ENCODE results near the gene ZCRB1. TPM values are rescaled to one million over a fixed set of nuclear protein-coding genes. Genes with fewer than 3 reads are reported as not detected.

Gene ZCRB1
- total RNA-seq (2014; rRNA removed; shearing (Covaris generic)) (18.1 and 24.7 TPM in 2 replicates), polyA plus RNA-seq (2016; fragmentation: Nextera tagmentation; extraction: Ambion mirVana) (249 and 256 TPM in 2 replicates)
- long read RNA-seq, transcript ZCRB1-201 (8 exons, 1,827 nt), result major isoform, 8 of 38 reads
- long read RNA-seq, partial matches to known transcripts, result 28 of 38 reads
- long read RNA-seq, other reads (novel, unspliced or antisense), result 2 of 38 reads

DNA sequence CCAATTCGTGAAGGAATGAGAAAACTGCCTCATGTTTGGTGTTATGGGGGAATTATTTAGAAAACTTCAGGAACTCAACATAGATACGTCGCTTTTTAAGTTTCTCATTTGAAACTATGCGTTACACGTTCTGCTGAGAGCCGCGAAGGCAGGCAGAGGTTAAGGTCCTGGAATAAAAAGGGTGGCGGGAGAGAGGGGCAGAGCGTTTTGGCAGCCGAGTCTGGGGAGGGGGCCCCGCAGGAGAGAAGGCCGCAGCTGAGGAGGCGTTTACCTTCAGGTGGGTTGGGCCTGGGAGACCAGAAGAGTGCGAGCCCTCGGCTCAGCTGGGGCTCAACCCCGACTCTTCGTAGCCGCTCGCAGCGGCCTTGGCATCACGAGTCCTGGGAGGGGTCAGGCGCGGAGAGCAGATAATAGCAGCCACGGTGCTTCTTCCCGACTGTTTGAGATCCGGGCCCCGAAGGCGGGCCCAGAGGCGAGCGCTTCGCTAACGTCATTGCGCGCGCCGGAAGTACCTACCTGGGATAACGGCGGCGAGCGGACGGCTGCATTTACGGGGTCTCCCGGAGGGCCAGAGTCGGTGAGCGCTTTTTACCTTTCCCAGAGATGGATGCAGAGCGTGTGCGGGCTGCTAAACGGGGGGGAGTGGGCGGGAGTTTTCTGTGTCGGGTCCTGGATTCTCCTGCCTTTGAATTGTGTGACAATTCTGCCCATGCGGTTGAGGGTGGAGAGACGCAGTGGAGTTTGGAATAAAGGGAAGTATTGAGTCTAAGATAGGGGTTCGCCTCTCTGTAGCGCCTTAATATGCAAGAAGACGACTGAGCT is at the start of gene ZCRB1, which contains the start of gene PPHLN1:
ZCRB1 (minus strand) TSS at position 442 of the 822 bp plus-strand sequence. CDS start 1,992 bp downstream, outside the sequence.
PPHLN1 (plus strand) TSS at position 515 of the 822 bp plus-strand sequence. CDS start 9,736 bp downstream, outside the sequence.
- TF ChIP-seq REST (IDR thresholded peaks at IDR 0.05; ENCODE audit: unreplicated experiment) (no peak), POLR2AphosphoS5 (IDR thresholded peaks at IDR 0.05; ENCODE audit: low read depth) (peak; percentile 83), NANOG (IDR thresholded peaks at IDR 0.05; ENCODE audit: borderline replicate concordance) (no peak), ZNF114 (CRISPR knock-in tag; IDR thresholded peaks at IDR 0.05) (no peak), STAT1 (IDR thresholded peaks at IDR 0.05; ENCODE audit: unreplicated experiment) (no peak), ETS1 (IDR thresholded peaks at IDR 0.05) (peak; percentile 37; the same call in 1 of the 2 replicates), EZH2phosphoT487 (IDR thresholded peaks at IDR 0.05; ENCODE audit: unreplicated experiment) (no peak), EZH2 (IDR thresholded peaks at IDR 0.05; ENCODE audit: low read depth, unreplicated experiment) (no peak), CTCF (conservative IDR thresholded peaks at IDR 0.05; ENCODE audit: low read depth in 2 of 2) (no peak), JUNB (IDR thresholded peaks at IDR 0.05; ENCODE audit: unreplicated experiment) (no peak), CREB1 (CRISPR knock-in tag; IDR thresholded peaks at IDR 0.05; ENCODE audit: low read depth) (peak; percentile 96), ZNF462 (CRISPR knock-in tag; IDR thresholded peaks at IDR 0.05) (no peak)
- H3K27me3 Mint-ChIP-seq (ENCODE audit: insufficient read depth, low read depth, poor library complexity), result peaks cover 14% of the 10 kb centered on the region
- ATAC-seq, result peak; percentile 98
- Histone ChIP-seq H3K36me3 (ENCODE audit: insufficient read depth) (no peaks in the 10 kb centered on the region), H3K4me3 (peak within 1 kb of the TSS; percentile 66), H3K4me1 (ENCODE audit: insufficient read depth) (peaks cover 18% of the 10 kb centered on the region; the same call in 1 of the 2 replicates), H3K27ac (ENCODE audit: low read depth) (peak within 1 kb of the TSS; percentile 94), H3F3A (replicated peaks; ENCODE audit: low read depth) (no peaks in the 10 kb centered on the region; the same call in 1 of the 2 replicates), H3K9me2 (ENCODE audit: insufficient read depth) (no peaks in the 10 kb centered on the region), H3K4me2 (peak within 1 kb of the TSS; percentile 98), H3K79me2 (replicated peaks; ENCODE audit: insufficient read depth) (peaks cover 56% of the 10 kb centered on the region), H2AFZ (peak within 1 kb of the TSS; percentile 95), H3K27me3 (ENCODE audit: insufficient read depth) (no peaks in the 10 kb centered on the region), H4K20me1 (replicated peaks; ENCODE audit: insufficient read depth) (peaks cover 26% of the 10 kb centered on the region)
- peaks cover 15% of the 10 kb centered on the region for H3K4me1 Mint-ChIP-seq
- H3K4me3 Mint-ChIP-seq, result peak within 1 kb of the TSS; percentile 91
- H3K9me3 Mint-ChIP-seq, result no peaks in the 10 kb centered on the region
- peaks cover 3% of the 10 kb centered on the region; the same call in 1 of the 3 replicates for H3K36me3 Mint-ChIP-seq (ENCODE audit: low read depth)
- H3K27ac Mint-ChIP-seq, result peak within 1 kb of the TSS; percentile 96
- DNase-seq (ENCODE audit: low spot score), result peak; percentile 95
